GM19455 (cell line): ENCODE measurements around the gene ANKRD55.
"Not testable (repeated sequence)": the region's sequence is repeated elsewhere in the genome, so short reads cannot be mapped to it uniquely, and the experiment has no call there.

Experiments used
- ATAC-seq: cut with Tn5 transposase; IDR thresholded peaks from one replicate; pipeline ENCODE4 v1.9.1; 2021; ENCODE audit not compliant: unreplicated experiment

The ANKRD55 gene

DNA sequence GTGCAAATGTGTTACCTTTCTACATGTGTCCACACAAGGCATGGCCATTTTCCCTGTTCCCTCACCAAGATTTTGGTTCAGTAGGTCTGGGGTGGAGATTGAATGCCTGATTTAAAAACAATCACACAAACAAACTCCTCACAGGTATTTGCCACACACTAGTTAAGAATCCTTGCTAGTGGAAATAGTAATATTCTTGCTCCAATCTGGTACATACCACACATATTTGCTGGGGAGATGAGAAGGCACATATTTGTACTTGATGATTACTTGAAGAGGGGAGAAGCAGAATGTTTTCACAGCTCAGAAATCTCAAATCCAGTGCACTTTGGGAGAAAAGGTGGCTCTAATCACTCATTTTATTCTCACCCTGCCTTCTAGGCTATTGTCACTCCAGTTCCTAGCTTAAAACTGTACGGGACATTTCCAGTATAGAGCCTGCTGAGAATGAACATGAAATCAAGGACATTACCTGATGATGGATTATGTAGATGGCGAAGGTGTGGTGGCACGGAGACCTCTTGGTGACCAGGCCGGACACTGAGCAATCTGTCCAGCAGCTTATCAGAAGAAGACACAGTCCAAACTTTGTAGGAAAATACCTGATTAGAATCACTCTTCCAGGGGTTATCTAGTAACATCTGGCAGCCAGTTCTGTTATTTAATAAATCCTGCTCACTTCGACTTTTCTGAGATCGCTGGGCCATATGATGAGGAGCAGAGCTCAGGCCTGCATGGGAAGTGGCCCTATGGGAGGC is 122.3 kb downstream of the ANKRD55 start:
- ATAC-seq, result no peak

- ATAC-seq, result no peak
Observed at GRCh38 chr5:56108246-56108645, 124.9 kb downstream of the ANKRD55 start.

DNA sequence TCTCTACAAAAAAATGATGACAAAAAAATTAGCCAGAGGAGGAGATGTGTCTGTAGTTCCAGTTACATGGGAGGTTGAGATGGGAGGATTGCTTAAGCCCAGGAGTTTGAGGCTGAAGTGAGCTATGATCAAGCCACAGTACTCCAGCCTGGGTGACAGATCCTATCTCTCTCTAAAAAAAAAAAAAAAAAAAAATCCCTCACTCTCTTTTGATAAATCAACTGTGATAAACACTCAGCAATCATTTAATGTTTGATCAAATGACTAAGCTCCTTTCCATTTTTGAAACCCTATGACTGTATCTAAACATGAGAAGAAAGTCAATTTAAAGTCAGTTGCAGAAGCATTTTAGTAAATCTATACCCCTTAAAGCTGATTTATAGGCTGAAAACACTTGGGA is 126.3 kb downstream of the ANKRD55 start:
- no peak for ATAC-seq

DNA sequence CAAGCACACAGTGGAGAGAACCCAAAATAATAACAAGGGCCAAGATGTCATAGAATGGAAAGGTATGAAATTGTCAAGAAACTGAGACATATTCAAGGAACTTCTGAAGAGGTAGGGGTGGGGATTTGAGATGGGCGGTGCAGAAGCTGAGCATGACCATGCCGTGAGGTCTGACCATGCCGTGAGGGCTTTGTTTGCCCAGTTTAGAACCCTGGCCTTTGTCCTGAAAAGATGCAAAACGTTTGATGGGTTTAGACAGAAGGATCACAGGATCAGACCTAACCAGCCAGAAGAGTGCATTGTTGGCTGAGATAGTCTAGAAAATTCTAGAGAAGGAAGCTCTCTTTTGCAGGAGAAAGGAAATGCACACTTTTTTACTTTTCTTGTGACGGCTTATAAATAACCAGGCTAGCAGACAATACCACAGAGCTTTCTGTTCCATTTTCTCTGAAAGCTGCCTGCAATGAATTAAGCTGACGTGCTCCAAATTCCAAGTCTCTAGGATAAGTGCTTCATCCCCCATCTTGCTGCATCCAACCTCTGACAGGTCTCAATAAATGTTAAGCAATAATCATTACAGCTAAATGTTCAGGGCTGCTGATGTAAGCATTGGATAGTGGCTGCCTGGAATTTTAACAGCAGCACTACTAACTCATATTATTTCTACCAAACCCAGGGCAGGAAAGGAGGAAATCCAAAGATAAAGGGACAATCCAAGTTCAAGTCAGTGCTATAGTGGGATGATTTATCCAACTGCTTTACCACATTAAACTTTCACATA is 127.4 kb downstream of the ANKRD55 start:
- no peak for ATAC-seq

GRCh38 chr5:56102889-56103288 is 130.2 kb downstream of the ANKRD55 start:
- no peak for ATAC-seq

- not testable (repeated sequence) for ATAC-seq
Observed at GRCh38 chr5:56102207-56102606, 130.9 kb downstream of the ANKRD55 start.

DNA sequence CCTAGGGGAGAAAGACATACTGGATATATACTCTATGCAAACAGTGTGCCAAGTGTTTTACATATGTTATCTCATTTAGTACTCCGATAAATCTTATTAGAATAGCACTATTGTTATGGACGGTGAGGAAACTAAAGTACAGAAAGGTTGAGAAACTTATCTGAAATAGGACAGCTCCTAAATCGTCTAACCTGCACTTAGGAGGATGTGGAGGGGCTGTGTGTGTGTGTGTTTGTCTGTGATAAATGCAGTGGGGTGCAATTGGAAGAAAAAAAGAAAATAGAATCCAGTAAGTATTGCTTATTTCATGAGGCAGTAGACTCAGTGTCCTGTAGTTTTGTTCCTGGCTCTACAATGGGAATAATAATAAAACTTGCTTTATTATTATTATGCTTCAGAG is 131.9 kb downstream of the ANKRD55 start:
- no peak for ATAC-seq

- no peak for ATAC-seq
Observed at GRCh38 chr5:56100439-56101176, 132.5 kb downstream of the ANKRD55 start.

DNA sequence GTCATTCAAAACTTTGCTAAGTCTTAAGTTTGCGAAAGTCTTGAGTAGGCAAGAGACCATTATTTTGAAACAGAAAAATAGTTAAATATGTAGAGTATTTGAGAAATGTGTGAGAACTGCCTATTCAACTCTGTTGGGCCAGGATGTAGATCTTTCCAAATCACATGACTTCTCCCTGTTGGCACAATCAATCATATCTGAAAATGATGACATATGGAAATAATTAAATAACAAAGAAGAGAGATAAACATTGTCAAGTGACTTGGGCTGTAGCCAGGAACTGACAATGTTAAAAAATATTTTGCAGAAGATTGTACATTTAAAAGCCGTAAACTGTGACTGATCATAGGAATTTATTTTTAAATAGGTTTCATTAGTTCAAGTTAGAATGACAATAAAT is 133.8 kb downstream of the ANKRD55 start:
- no peak for ATAC-seq

- no peak for ATAC-seq
Observed at GRCh38 chr5:56097055-56097454, 136.1 kb downstream of the ANKRD55 start.

GRCh38 chr5:56095579-56096102 is 137.5 kb downstream of the ANKRD55 start:
- no peak for ATAC-seq

- no peak for ATAC-seq
Observed at GRCh38 chr5:56094579-56095361, 138.4 kb downstream of the ANKRD55 start.

- ATAC-seq, result no peak
Observed at GRCh38 chr5:56093970-56094369, 139.2 kb downstream of the ANKRD55 start.

DNA sequence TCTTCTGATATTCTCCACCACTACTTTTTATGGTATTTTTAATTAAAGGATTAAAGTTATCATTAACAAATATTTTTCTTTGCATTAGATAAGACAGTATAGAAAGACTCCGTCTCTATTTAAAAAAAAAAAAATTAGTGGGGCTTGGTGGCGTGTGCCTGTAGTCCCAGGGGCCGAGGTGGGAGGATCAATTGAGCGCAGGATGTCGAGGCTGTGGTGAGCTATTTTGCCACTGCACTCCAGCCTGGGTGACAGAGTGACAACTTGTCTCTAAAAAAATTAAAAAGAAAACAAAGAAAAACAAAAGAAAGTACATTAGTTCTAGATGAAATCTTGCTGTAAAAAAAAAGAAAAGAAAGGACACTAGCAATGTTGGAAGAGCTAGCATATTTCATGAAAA is 141.0 kb downstream of the ANKRD55 start:
- no peak for ATAC-seq

DNA sequence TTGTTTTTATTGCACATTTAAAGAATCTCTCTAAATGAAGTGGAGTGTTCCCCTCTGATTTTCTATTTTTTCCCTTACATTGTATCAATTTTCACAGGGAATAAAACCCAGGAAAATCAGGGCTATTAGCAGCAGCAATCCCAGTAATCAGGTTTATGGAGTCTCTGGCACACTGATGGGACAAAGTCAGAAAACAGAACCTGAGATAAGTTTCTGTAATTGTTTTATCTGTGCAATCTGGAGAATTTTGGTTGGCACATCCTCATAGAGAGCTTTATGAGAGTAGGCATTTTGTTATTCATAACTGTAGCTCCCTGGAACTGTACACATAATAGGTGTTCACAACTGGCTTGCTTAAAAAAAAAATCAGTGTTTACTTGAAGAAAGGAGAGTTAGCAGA is 141.5 kb downstream of the ANKRD55 start:
- no peak for ATAC-seq

DNA sequence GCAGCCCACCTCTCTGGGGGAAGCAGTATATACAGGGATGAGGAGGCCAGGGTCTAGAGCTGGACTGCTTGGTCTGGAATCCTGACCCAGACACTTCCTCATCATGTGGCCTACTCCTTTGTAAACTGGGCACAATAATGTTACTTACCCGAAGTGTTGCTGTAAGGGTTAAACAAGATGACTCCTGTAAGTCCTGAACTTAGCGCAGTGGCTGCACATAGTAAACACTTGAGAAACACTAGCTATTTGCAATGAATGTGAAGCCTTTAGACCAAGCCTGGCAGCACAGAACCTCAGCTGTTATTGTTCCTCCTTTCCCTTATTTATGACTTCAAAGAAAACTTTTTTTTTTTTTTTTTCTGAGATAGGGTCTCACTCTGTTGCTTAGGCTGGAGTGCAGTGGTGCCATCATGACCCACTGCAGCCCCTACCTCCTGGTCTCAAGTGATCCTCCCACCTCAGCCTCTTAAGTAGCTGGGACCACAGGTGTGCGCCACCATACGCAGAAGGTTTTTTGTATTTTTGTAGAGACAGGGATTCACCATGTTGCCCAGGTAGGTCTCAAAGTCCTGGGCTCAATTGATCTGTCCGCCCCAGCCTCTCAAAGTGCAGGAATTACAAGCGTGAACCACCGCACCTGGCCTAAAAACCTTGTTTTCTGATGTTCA is 142.2 kb downstream of the ANKRD55 start:
- no peak for ATAC-seq

GRCh38 chr5:56088967-56089829 is 143.9 kb downstream of the ANKRD55 start:
- no peak for ATAC-seq

DNA sequence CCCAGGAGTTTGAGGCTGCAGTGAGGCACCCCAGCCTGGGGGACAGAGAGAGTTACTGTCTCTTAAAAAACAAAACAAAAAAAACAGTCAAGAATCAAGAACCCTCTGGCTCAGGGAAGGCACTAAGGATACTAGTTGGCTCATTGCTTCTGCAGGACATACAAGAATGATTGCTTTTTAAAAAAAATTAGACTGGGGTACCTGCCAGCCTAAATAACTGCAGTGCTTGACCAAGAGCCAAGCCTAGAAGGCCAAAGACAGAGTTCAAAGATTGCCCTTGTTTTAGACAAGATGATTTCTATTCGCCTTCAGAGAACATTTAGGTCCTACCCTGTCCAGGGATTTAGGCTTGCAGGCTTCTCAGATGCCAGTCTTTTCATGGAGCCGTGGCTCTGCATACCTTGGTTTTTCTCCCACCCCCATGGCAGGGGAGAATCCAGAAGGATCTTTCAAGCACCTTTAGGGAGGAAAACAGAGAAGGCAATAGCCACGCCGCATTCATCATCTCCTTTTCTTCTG is 144.6 kb downstream of the ANKRD55 start:
- no peak for ATAC-seq

- ATAC-seq, result no peak
Observed at GRCh38 chr5:56085193-56085592, 147.9 kb downstream of the ANKRD55 start.
